ENCODE measurements around the gene MAGEB5.
A peak's percentile ranks its signal among the peaks of the same experiment; 100 is the strongest.
"Not testable (repeated sequence)": the region's sequence is repeated elsewhere in the genome, so short reads cannot be mapped to it uniquely, and the experiment has no call there.

The MAGEB5 gene

GRCh38 chrX:26215869-26216268 lies at the start of gene MAGEB5:
Gene MAGEB5 (plus strand): TSS chrX:26216169. CDS start chrX:26217302, 1,133 bp downstream.
- H3K4me3 ChIP-seq (ENCODE audit: low read depth, low read length) = no peak within 1 kb of the TSS
- no peak for DNase-seq (ENCODE audit: low read depth)

- no peak within 1 kb of the TSS for H3K4me3 ChIP-seq (ENCODE audit: low read depth, low read length)
- no peak for DNase-seq (ENCODE audit: low read depth)
Measured at GRCh38 chrX:26192204-26192603, 23.8 kb upstream of the MAGEB5 start, which contains the start of gene MAGEB6. Gene MAGEB6 (plus strand): TSS chrX:26192440. CDS start chrX:26193847, 1,407 bp downstream.

DNA sequence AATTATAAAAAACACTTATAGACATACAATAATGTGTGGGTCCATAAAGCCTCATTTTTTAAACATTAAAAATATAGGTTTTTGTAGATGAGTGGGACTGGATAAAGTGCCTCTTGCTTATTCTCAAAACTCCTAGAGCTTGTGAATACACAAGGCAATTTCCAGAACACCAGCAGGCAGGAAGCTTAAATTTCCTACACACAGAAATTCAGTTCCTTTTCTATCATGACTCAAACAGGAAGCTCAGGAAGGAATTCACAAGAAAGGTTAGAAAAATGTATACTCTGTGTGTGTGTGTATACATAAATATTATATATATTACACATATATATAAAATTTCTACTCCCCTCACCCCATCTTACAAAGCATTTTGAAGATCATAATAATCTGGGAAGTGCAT lies 12.4 kb upstream of the MAGEB5 start:
- no peak for DNase-seq (ENCODE audit: low read depth)
- H3K4me3 ChIP-seq (ENCODE audit: low read depth, low read length) = no peak overlapping the region

DNA sequence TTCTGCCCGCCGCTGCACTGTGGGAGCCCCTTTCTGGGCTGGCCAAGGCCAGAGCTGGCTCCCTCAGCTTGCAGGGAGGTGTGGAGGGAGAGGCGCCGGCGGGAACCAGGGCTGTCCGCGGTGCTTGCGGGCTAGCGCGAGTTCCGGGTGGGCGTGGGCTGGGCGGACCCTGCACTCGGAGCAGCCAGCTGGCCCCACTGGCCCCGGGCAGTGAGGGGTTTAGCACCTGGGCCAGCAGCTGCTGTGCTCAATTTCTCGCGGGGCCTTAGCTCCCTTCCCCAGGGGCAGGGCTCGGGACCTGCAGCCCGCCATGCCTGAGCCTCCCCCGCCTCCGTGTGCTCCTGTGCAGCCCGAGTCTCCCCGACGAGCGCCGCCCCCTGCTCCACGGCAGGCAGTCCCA lies 11.3 kb upstream of the MAGEB5 start:
- DNase-seq (ENCODE audit: low read depth); H3K4me3 ChIP-seq (ENCODE audit: low read depth, low read length): not testable (repeated sequence)

DNA sequence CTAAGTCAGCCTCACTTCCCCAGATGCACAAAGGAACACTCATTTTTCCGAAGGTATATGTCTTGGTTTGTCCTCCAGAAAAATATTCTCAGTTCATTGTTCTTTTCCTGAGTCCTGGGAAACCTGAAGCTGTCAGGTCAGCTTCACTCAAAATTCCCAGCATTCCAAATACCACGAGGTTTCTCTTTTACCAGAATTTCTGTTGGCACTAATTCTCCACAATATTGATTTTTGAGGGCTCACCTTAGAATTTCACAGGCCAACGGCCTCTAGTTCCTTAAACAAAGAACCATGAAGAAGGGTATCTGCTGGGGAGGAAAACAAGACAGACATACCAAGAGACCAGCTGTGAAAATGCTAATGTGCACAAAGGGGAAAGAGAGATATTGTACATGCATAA lies 8.0 kb upstream of the MAGEB5 start:
- DNase-seq (ENCODE audit: low read depth) = no peak
- no peak overlapping the region for H3K4me3 ChIP-seq (ENCODE audit: low read depth, low read length)

GRCh38 chrX:26219351-26219750 lies 3.4 kb downstream of the MAGEB5 start:
- no peak overlapping the region for H3K4me3 ChIP-seq (ENCODE audit: low read depth, low read length)
- DNase-seq (ENCODE audit: low read depth) = no peak

DNA sequence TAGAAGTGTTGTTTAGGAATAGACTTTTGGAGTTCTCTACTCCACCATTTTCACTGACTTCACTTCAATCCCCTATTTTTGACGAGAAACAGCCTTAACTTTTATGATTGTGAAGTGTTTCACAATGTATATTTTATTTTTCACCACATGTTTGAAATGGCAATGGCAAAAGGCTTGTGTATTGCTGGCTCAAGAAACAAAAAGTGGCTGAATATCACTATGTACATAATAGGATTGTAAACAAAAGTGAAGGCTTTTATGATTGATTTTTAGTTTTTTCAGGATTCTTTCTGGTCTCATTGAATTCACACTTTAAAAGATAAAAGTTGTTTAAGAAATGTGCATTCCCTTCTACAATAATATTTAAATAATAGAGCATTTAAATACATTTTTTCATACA lies 18.2 kb downstream of the MAGEB5 start:
- no peak overlapping the region for H3K4me3 ChIP-seq (ENCODE audit: low read depth, low read length)
- no peak for DNase-seq (ENCODE audit: low read depth)

GRCh38 chrX:26253526-26253925 lies 37.6 kb downstream of the MAGEB5 start:
- DNase-seq (ENCODE audit: low read depth) = no peak
- H3K4me3 ChIP-seq (ENCODE audit: low read depth, low read length) = no peak overlapping the region

GRCh38 chrX:26254436-26254835 lies 38.5 kb downstream of the MAGEB5 start:
- no peak overlapping the region for H3K4me3 ChIP-seq (ENCODE audit: low read depth, low read length)
- DNase-seq (ENCODE audit: low read depth) = no peak

- DNase-seq (ENCODE audit: low read depth) = peak; percentile 54
- H3K4me3 ChIP-seq (ENCODE audit: low read depth, low read length) = no peak overlapping the region
Measured at GRCh38 chrX:26262121-26262523, 46.2 kb downstream of the MAGEB5 start.

Measured in skeletal muscle cell (primary cell).